DOHH2 (cell line): ENCODE measurements around the gene PSMB10.

Experiments used
- CTCF ChIP-seq: fragments of 200-600 bp; sonication (generic); IDR thresholded peaks from one replicate; pipeline ENCODE4 v1.5.1; 2014; ENCODE audit warnings: antibody characterized with exemption, mild to moderate bottlenecking, low read depth, low read length; ENCODE audit not compliant: poor library complexity, severe bottlenecking
- EZH2phosphoT487 ChIP-seq: fragments of 200-600 bp; sonication (generic); IDR thresholded peaks from 2 replicates; pipeline ENCODE4 v1.6.1; 2017; ENCODE audit warnings: borderline replicate concordance, mild to moderate bottlenecking, antibody characterized with exemption, low read length, moderate library complexity, mixed read lengths

GRCh38 chr16:67924140-67924906 is 12.3 kb downstream of the PSMB10 start:
- TF ChIP-seq CTCF (no peak), EZH2phosphoT487 (no peak)
